ENCODE measurements around the gene SACS. TPM values are rescaled to one million over a fixed set of nuclear protein-coding genes. Genes with fewer than 3 reads are reported as not detected.

Gene SACS
- total RNA-seq, 1 experiment from 2014 or later: 53.0 TPM

DNA sequence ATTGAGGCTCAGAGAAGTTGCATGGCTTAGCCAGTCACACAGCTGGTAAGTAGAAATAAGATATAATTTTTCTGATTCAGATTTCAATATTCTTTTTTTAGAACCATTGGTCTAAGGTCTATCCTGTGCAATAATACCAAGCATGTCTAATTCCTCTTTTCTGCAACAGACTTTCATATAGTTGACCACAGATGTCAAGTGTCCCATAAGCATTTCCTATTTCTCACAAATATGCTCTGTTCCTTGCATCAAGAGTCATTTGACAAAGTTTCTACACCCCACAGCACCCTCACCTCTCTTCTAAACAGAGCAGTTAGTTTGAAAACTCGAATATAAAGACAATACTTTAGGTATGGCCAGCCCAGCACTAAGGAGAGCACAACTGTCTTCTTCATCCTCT is 26.8 kb upstream of the SACS start:
- H3K27me3 ChIP-seq (ENCODE audit: insufficient read depth, low read length): no peaks in the 10 kb centered on the region; the same call in 1 of the 2 replicates
- H3K4me3 Mint-ChIP-seq: no peak overlapping the region
- H3K27ac Mint-ChIP-seq: no peak overlapping the region
- peaks cover 6% of the 10 kb centered on the region for H3K27me3 Mint-ChIP-seq (ENCODE audit: low read depth)
- H3K14ac ChIP-seq (ENCODE audit: insufficient read depth, low read length): no peak overlapping the region
- no CpG with 5 or more reads among the region's 1 CpG for WGBS (ENCODE audit: extremely low coverage, insufficient read length, low lambda C conversion rate)
- no peak overlapping the region for H2BK12ac ChIP-seq (ENCODE audit: insufficient read length, low read depth, low read length)
- no peak overlapping the region for H2AK5ac ChIP-seq (ENCODE audit: insufficient read length, low read length)
- H3K4ac ChIP-seq (ENCODE audit: low read depth, low read length): no peak overlapping the region
- H3K56ac ChIP-seq (ENCODE audit: insufficient read length, low read depth, low read length): no peak overlapping the region
- H4K20me1 ChIP-seq (ENCODE audit: control insufficient read depth, insufficient read depth, insufficient read length): no peaks in the 10 kb centered on the region
- H3K4me1 ChIP-seq (ENCODE audit: insufficient read depth, low read length): peaks cover 4% of the 10 kb centered on the region; the same call in 1 of the 2 replicates
- H2BK20ac ChIP-seq (ENCODE audit: low read depth, low read length, poor library complexity, severe bottlenecking): no peak overlapping the region
- H2BK120ac ChIP-seq (ENCODE audit: low read depth, low read length, poor library complexity, severe bottlenecking): no peak overlapping the region
- H3K9me3 ChIP-seq (ENCODE audit: control insufficient read depth, low read depth, low read length): no peaks in the 10 kb centered on the region
- no peak overlapping the region for H3T11ph ChIP-seq (ENCODE audit: low read length)
- H2BK15ac ChIP-seq (ENCODE audit: low read depth, low read length): no peak overlapping the region
- no peak overlapping the region for H2BK5ac ChIP-seq (ENCODE audit: insufficient read length, low read length)
- no peak overlapping the region for H4K5ac ChIP-seq (ENCODE audit: insufficient read length, low read depth, low read length)
- TF ChIP-seq, protein P1, sequence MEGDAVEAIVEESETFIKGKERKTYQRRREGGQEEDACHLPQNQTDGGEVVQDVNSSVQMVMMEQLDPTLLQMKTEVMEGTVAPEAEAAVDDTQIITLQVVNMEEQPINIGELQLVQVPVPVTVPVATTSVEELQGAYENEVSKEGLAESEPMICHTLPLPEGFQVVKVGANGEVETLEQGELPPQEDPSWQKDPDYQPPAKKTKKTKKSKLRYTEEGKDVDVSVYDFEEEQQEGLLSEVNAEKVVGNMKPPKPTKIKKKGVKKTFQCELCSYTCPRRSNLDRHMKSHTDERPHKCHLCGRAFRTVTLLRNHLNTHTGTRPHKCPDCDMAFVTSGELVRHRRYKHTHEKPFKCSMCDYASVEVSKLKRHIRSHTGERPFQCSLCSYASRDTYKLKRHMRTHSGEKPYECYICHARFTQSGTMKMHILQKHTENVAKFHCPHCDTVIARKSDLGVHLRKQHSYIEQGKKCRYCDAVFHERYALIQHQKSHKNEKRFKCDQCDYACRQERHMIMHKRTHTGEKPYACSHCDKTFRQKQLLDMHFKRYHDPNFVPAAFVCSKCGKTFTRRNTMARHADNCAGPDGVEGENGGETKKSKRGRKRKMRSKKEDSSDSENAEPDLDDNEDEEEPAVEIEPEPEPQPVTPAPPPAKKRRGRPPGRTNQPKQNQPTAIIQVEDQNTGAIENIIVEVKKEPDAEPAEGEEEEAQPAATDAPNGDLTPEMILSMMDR (conservative IDR thresholded peaks at IDR 0.05): no peak
- H3K9me3 Mint-ChIP-seq: peaks cover 4 to 6% of the 10 kb centered on the region in 2 experiments; a peak in 4 of 5 replicates
- H3K18ac ChIP-seq (ENCODE audit: insufficient read length, low read depth, low read length): no peak overlapping the region
- no peak overlapping the region for H3K27ac ChIP-seq (ENCODE audit: insufficient read length, low read depth, low read length)
- no peaks in the 10 kb centered on the region for H3K23me2 ChIP-seq (ENCODE audit: insufficient read length, low read depth, low read length, poor library complexity, severe bottlenecking)
- no peak overlapping the region for H3K9ac ChIP-seq (ENCODE audit: extremely low read depth, insufficient read length, low read length)
- no peaks in the 10 kb centered on the region for H3K79me1 ChIP-seq (ENCODE audit: insufficient read depth, low read depth, low read length, poor library complexity, severe bottlenecking)
- H4K91ac ChIP-seq (ENCODE audit: insufficient read length, low read depth, low read length): no peak overlapping the region
- peaks cover 0 to 6% (median 0%) of the 10 kb centered on the region in 3 experiments; a peak in 2 of 7 replicates for H3K36me3 Mint-ChIP-seq (ENCODE audit: insufficient read depth in 1 of 3, low read depth in 3 of 3)
- no peak overlapping the region for H3K4me2 ChIP-seq (ENCODE audit: insufficient read depth, insufficient read length, low read length)
- no peak overlapping the region for H4K8ac ChIP-seq (replicated peaks; ENCODE audit: insufficient read length, low read depth, low read length)
- peaks cover 12 to 19% of the 10 kb centered on the region in 2 experiments; a peak in 3 of 4 replicates for H3K4me1 Mint-ChIP-seq
- no peak overlapping the region for H3K23ac ChIP-seq (ENCODE audit: insufficient read length, low read depth, low read length)
- H3K79me2 ChIP-seq (ENCODE audit: insufficient read depth, low read length): no peaks in the 10 kb centered on the region
- no peak for DNase-seq
- H2AFZ ChIP-seq (ENCODE audit: low read length): no peak overlapping the region
